Fibroblast of the aortic adventitia (primary cell): ENCODE data around the gene CCDC167. TPM values are rescaled to one million over a fixed set of nuclear protein-coding genes. Genes with fewer than 3 reads are reported as not detected.

Source experiments
- DNase-seq: peaks from one replicate; pipeline ENCODE4 v3.0.0-alpha.2; 2010; ENCODE audit warnings: low read depth
- H3K4me3 ChIP-seq: 2 replicates; pipeline ENCODE4 v1.5.1; 2011; ENCODE audit warnings: low read depth, mild to moderate bottlenecking, control low read depth, low read length, moderate library complexity
- total RNA-seq: library from RNA; depleted of rRNA; stranded (reverse); fragments of >200 nt; gene quantifications from 2 replicates; pipeline ENCODE4 v1.2.3, GENCODE V29; 2012; ENCODE audit warnings: low replicate concordance
- TF ChIP-seq, protein P1 (sequence below): IDR thresholded peaks from 2 replicates; pipeline ENCODE4 v1.5.1; 2011; ENCODE audit warnings: mild to moderate bottlenecking, low read length, control low read depth, inconsistent platforms; ENCODE audit not compliant: insufficient read depth

CCDC167 gene
- total RNA-seq, 1 donor, result 35.0 TPM

DNA sequence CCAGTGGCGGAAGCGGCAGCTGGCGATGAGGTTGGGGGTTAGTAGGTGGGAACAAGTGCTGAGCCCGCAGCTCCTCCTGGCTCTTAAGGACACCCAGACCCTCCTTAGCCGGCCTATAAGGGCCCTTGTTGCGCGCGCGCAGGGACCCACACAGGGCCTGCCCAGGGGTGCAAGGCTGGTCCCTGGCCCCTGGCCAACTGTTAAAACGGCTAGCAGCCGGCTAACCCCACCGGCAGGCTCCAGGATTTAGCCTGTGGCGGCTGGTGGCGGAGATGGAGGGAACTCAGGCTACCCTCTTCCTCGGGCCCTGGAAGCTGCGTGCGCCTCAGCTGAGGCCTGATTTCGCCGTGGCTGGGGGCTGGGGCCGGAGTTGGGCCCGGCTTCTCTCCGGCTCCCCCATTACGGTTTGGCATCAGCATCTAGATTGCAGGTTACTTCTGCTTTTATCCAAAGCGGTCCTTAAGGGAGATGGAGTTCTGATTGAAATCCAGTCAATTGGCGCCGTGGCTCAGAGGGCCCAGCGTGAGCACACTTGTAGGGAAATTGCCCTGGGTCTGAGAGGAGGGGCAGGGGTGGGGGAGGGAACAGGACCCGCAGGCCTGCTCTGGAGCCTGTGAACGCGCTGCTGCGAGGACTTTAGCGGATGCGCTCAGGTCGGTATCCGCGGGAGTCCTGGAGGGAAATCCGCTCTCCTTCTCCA lies 36.9 kb upstream of the CCDC167 start:
- TF ChIP-seq, protein P1, sequence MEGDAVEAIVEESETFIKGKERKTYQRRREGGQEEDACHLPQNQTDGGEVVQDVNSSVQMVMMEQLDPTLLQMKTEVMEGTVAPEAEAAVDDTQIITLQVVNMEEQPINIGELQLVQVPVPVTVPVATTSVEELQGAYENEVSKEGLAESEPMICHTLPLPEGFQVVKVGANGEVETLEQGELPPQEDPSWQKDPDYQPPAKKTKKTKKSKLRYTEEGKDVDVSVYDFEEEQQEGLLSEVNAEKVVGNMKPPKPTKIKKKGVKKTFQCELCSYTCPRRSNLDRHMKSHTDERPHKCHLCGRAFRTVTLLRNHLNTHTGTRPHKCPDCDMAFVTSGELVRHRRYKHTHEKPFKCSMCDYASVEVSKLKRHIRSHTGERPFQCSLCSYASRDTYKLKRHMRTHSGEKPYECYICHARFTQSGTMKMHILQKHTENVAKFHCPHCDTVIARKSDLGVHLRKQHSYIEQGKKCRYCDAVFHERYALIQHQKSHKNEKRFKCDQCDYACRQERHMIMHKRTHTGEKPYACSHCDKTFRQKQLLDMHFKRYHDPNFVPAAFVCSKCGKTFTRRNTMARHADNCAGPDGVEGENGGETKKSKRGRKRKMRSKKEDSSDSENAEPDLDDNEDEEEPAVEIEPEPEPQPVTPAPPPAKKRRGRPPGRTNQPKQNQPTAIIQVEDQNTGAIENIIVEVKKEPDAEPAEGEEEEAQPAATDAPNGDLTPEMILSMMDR, result no peak
- DNase-seq, result no peak
- H3K4me3 ChIP-seq, result no peak overlapping the region

DNA sequence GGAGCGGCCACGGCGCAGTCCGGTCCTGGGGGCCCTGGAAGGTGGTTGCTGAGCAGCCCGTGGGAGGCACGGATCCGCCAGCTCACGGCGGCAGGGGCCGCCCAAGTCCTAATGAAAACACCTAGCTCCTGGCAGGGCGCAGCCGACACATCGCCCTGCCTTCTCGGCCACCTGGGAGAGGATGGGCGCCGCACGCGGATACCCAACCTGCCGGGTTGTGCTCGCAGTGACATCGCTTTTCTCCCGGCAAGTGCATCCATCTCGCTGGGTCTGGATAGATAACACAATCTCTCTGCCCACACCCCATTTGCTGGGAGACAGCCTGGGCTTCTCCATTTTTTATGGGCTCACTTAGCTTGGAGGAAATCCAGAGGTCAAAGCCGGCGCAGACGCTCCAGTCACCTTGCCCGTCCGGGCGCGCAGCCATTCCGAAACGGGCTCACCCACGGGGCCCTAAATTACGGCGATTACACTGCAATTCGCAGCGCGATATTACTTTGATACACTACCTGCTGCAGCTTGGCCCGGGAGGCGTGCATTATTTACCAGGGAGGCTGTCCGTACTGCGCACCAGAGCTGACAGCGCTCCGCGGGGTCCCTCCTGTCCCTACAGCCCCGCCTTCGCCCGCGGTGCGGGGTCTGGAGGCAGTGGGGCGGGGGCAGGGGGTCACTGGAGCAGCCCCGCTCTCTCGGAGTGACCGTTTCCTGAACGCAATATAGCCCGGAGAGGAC lies 36.2 kb upstream of the CCDC167 start:
- H3K4me3 ChIP-seq, result no peak overlapping the region
- no peak for DNase-seq
- TF ChIP-seq, protein P1, result no peak

DNA sequence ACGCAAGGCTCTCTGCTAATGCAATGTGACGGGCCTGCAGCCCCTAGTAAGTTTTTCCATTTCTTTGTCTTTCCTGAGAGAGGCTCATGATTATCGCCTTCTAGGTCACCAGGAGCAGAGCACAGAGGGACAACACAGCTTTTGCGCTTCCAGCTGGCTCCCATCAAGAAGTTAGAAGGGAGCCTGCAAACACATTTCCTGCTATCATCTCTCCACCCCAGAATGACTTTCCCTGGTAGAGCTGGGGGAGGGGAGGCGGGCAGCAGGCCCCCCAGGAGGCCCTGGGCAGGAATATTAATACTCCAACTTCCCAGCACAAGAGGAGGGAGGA lies 35.7 kb upstream of the CCDC167 start:
- no peak overlapping the region for H3K4me3 ChIP-seq
- DNase-seq, result no peak
- TF ChIP-seq, protein P1, result no peak

DNA sequence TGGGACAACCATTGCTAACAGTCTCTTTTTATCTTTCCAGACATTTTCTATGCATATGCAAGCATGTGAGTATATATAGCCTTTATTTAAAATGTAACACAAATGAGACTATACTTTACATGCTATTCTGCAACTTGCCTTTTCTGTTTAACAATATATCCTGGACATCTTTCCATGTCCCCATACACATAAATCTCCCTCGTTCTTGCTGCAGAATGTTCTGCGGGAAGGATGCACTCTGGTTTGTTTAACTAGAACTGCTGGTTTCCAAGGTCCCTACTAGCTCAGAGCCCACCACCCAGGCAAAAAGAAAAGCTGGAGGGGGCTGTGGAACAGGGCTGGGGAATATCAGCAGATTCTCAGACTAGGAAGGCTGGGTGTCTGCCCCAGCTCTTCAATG lies 35.2 kb upstream of the CCDC167 start:
- DNase-seq, result no peak
- no peak overlapping the region for H3K4me3 ChIP-seq
- TF ChIP-seq, protein P1, result no peak

DNA sequence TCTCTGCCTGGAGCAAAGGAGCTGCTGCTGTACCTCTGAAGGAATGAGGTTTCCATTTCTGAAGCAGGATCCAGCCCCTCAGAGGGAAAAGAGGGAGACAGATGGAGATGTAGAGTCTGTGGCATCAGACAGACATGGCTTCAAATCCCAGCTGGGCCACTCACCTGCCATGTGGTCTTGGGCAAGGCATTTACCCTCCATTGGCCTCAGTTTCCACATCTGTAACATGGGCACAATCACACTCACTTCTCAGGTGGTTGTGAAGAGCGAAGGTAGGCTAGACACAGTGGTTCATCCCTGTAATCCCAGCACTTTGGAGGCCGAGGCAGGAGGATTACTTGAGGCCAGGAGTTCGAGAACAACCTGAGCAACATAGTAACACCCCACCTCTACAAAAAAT lies 32.4 kb upstream of the CCDC167 start:
- no peak overlapping the region for H3K4me3 ChIP-seq
- no peak for DNase-seq
- TF ChIP-seq, protein P1, result no peak

DNA sequence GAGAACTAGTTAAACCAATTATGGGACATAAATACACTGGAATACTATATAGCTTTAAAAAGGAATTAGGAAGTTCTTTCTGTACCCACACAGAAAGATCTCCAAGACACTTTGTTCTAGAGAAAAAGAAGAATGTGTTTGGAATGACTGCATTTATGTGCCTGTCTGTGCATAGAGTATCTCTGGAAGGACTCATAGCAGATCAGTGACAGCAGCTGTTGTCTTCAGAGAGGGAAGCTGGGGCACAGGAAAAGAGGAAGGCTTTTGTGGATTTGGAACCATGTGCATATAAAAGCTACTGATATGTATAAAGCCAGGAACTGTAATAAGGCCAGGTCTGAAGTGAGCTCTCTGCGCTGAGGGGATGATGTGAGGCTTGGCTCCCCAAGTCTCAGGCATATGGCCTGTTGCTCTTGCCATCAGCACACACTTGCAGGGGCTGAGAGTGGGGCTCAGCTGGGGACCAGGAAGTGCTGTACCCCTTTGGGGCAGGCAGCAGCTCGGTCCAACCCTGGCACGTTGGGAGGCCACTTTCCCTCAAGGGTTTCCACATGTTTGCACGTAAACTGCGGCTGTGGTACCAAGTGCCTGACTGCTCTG lies 31.8 kb upstream of the CCDC167 start:
- TF ChIP-seq, protein P1, result no peak
- DNase-seq, result no peak
- H3K4me3 ChIP-seq, result no peak overlapping the region
